MCF 10A (cell line): ENCODE results near the gene PDE4D. TPM values are rescaled to one million over a fixed set of nuclear protein-coding genes. Genes with fewer than 3 reads are reported as not detected.

Experiments used
- BruUV-seq: library from RNA; stranded (reverse); fragments of 400-500 nt; replicated peaks from 2 replicates; lab custom pipeline; 2021; lab: Mats Ljungman, UMichigan
- CTCF ChIA-PET: fragments of 300-600 bp; sonication (Branson Sonifier 250); formaldehyde crosslinking; extraction: SDS; loops from one replicate; lab custom pipeline; 2021; ENCODE audit warnings: antibody characterized with exemption, inconsistent platforms; lab: Yijun Ruan, JAX
- POLR2A ChIA-PET: fragments of 300-600, 350-650 bp; sonication (Branson Sonifier 250); formaldehyde crosslinking; extraction: SDS; loops from one replicate; lab custom pipeline; 2020; ENCODE audit warnings: antibody characterized with exemption, inconsistent platforms; lab: Yijun Ruan, JAX
- DNase-seq: peaks from one replicate; pipeline ENCODE4 v3.0.0-alpha.2; 2018; ENCODE audit not compliant: unreplicated experiment
- H3K27ac Mint-ChIP-seq: one replicate; pipeline ENCODE4 v1.8.0; 2022; ENCODE audit warnings: mild to moderate bottlenecking, low read depth, mixed read lengths; ENCODE audit not compliant: unreplicated experiment
- H3K27me3 Mint-ChIP-seq: one replicate; pipeline ENCODE4 v1.8.0; 2022; ENCODE audit warnings: mixed read lengths; ENCODE audit not compliant: insufficient read depth, unreplicated experiment
- H3K36me3 Mint-ChIP-seq: one replicate; pipeline ENCODE4 v1.8.0; 2022; ENCODE audit warnings: mild to moderate bottlenecking, moderate library complexity, mixed read lengths; ENCODE audit not compliant: insufficient read depth, unreplicated experiment
- H3K4me1 Mint-ChIP-seq: one replicate; pipeline ENCODE4 v1.8.0; 2022; ENCODE audit warnings: mixed read lengths; ENCODE audit not compliant: insufficient read depth, unreplicated experiment
- H3K4me3 Mint-ChIP-seq: one replicate; pipeline ENCODE4 v1.8.0; 2022; ENCODE audit warnings: mild to moderate bottlenecking, moderate library complexity, mixed read lengths; ENCODE audit not compliant: unreplicated experiment
- H3K9me3 Mint-ChIP-seq: one replicate; pipeline ENCODE4 v1.8.0; 2022; ENCODE audit warnings: mixed read lengths; ENCODE audit not compliant: unreplicated experiment
- CTCF ChIP-seq: fragments of 200-600 bp; IDR thresholded peaks from one replicate; pipeline ENCODE4 v1.8.0; 2022; ENCODE audit warnings: antibody characterized with exemption, mild to moderate bottlenecking; ENCODE audit not compliant: unreplicated experiment
- intact Hi-C: fragments of 100-400 bp; cut with micrococcal nuclease; formaldehyde crosslinking; loops from 2 replicates; pipeline ENCODE4 v1.14.1; 2022
- total RNA-seq: library from RNA; stranded (reverse); gene quantifications from 2 replicates; pipeline ENCODE4 v1.2.3, GENCODE V29; 2022

The PDE4D gene
- total RNA-seq, 1 experiment from 2014 or later, result 85.0 TPM

- no peaks in the 10 kb centered on the region for H3K27me3 Mint-ChIP-seq
- ChIA-PET CTCF (interaction anchor here (0.7 to 2.2 kb wide), 5 partner anchors 10 to 99 kb away, joined by 3 to 8 read pairs (median 5); no protein-coding TSS in a partner anchor), POLR2A (interaction anchor here (0.6 kb wide), 1 partner anchor 106 kb away, joined by 3 read pairs; no protein-coding TSS in a partner anchor)
- peak overlapping the region; percentile 54 for H3K27ac Mint-ChIP-seq
- intact Hi-C loops, result no loop called here
- peaks cover 6% of the 10 kb centered on the region for H3K36me3 Mint-ChIP-seq
- no peak for TF ChIP-seq CTCF
- no peak overlapping the region for H3K4me3 Mint-ChIP-seq
- no TSS peak for BruUV-seq
- H3K9me3 Mint-ChIP-seq, result no peaks in the 10 kb centered on the region
- DNase-seq, result peak; percentile 76
- H3K4me1 Mint-ChIP-seq, result peaks cover 8% of the 10 kb centered on the region
These were observed 759.7 kb downstream of the PDE4D start for GRCh38 chr5:59133764-59134261.

GRCh38 chr5:59132131-59132530, 761.4 kb downstream of the PDE4D start:
- TF ChIP-seq CTCF, result no peak
- Mint-ChIP-seq H3K4me3 (no peak overlapping the region), H3K36me3 (no peaks in the 10 kb centered on the region), H3K9me3 (no peaks in the 10 kb centered on the region), H3K27me3 (no peaks in the 10 kb centered on the region), H3K4me1 (peaks cover 8% of the 10 kb centered on the region), H3K27ac (no peak overlapping the region)
- DNase-seq, result no peak
- ChIA-PET POLR2A (no interaction called here), CTCF (no interaction called here)
- intact Hi-C loops, result no loop called here
- BruUV-seq, result no TSS peak

- TF ChIP-seq CTCF, result no peak
- Mint-ChIP-seq H3K9me3 (no peaks in the 10 kb centered on the region), H3K27me3 (no peaks in the 10 kb centered on the region), H3K36me3 (no peaks in the 10 kb centered on the region), H3K4me1 (peaks cover 8% of the 10 kb centered on the region), H3K27ac (no peak overlapping the region), H3K4me3 (no peak overlapping the region)
- ChIA-PET POLR2A (interaction anchor here (0.9 kb wide), 1 partner anchor 14 kb away, joined by 3 read pairs; no protein-coding TSS in a partner anchor), CTCF (interaction anchor here (0.5 to 1.3 kb wide), 2 partner anchors 21 to 259 kb away, joined by 3 to 4 read pairs; no protein-coding TSS in a partner anchor)
- peak; percentile 81 for DNase-seq
- intact Hi-C loops, result no loop called here
- BruUV-seq, result no TSS peak
These were observed 763.1 kb downstream of the PDE4D start for GRCh38 chr5:59130431-59130830.

- POLR2A ChIA-PET, result interaction anchor here (0.6 to 3.2 kb wide), 6 partner anchors 8 to 92 kb away, joined by 3 to 11 read pairs (median 4); no protein-coding TSS in a partner anchor
- no peaks in the 10 kb centered on the region for H3K9me3 Mint-ChIP-seq
- peaks cover 3% of the 10 kb centered on the region for H3K4me1 Mint-ChIP-seq
- no peaks in the 10 kb centered on the region for H3K27me3 Mint-ChIP-seq
- H3K4me3 Mint-ChIP-seq, result no peak overlapping the region
- CTCF ChIA-PET, result interaction anchor here (0.6 to 1.8 kb wide), 6 partner anchors 59 to 242 kb away, joined by 3 to 8 read pairs (median 4); no protein-coding TSS in a partner anchor
- no peaks in the 10 kb centered on the region for H3K36me3 Mint-ChIP-seq
- no TSS peak for BruUV-seq
- no peak for TF ChIP-seq CTCF
- no peak for DNase-seq
- H3K27ac Mint-ChIP-seq, result no peak overlapping the region
- intact Hi-C loops, result no loop called here
These were observed 764.8 kb downstream of the PDE4D start for GRCh38 chr5:59128646-59129290.
